Ecto neural progenitor cell (in vitro differentiated cells): Measurements from ENCODE around the gene NPHP4.

Experiments
- DNase-seq: peaks from one replicate; pipeline ENCODE4 v3.0.0-alpha.2; 2018; ENCODE audit warnings: low spot score

Gene NPHP4

GRCh38 chr1:5971471-5972197 lies 20.6 kb downstream of the NPHP4 start:
- DNase-seq = no peak

GRCh38 chr1:5970610-5971273 lies 21.5 kb downstream of the NPHP4 start:
- DNase-seq = no peak

GRCh38 chr1:5969168-5969567 lies 23.1 kb downstream of the NPHP4 start:
- DNase-seq = no peak

GRCh38 chr1:5968161-5968736 lies 24.0 kb downstream of the NPHP4 start:
- DNase-seq = no peak

- DNase-seq = no peak
These were observed 24.7 kb downstream of the NPHP4 start for GRCh38 chr1:5967351-5968160.

GRCh38 chr1:5966543-5967205 lies 25.6 kb downstream of the NPHP4 start:
- no peak for DNase-seq

GRCh38 chr1:5965586-5966131 lies 26.6 kb downstream of the NPHP4 start:
- DNase-seq = no peak

- no peak for DNase-seq
These were observed 29.7 kb downstream of the NPHP4 start for GRCh38 chr1:5962265-5963105.

- DNase-seq = no peak
These were observed 30.6 kb downstream of the NPHP4 start for GRCh38 chr1:5961601-5962000.

- no peak for DNase-seq
These were observed 31.9 kb downstream of the NPHP4 start for GRCh38 chr1:5960336-5960735.

GRCh38 chr1:5959667-5960230 lies 32.5 kb downstream of the NPHP4 start:
- no peak for DNase-seq

- no peak for DNase-seq
These were observed 33.1 kb downstream of the NPHP4 start for GRCh38 chr1:5959087-5959486.

- DNase-seq = no peak
These were observed 36.0 kb downstream of the NPHP4 start for GRCh38 chr1:5956022-5956830.

- DNase-seq = no peak
These were observed 36.7 kb downstream of the NPHP4 start for GRCh38 chr1:5955479-5955977.

GRCh38 chr1:5954964-5955363 lies 37.3 kb downstream of the NPHP4 start:
- no peak for DNase-seq

GRCh38 chr1:5953386-5953785 lies 38.8 kb downstream of the NPHP4 start:
- no peak for DNase-seq

GRCh38 chr1:5951846-5952410 lies 40.3 kb downstream of the NPHP4 start:
- no peak for DNase-seq

- DNase-seq = peak; percentile 14
These were observed 41.0 kb downstream of the NPHP4 start for GRCh38 chr1:5950994-5951785.
